Mesothelial cell of epicardium (in vitro differentiated cells): ENCODE data around the gene SLC7A11. TPM values are rescaled to one million over a fixed set of nuclear protein-coding genes. Genes with fewer than 3 reads are reported as not detected.
A peak's percentile ranks its signal among the peaks of the same experiment; 100 is the strongest.

Source experiments
- DNase-seq, 2 experiments: peaks; one replicate each; pipeline ENCODE4 v3.0.0; 2021; ENCODE audit warnings: low spot score in 2 of 2; ENCODE audit not compliant: unreplicated experiment in 2 of 2
- H3K27ac Mint-ChIP-seq: 2 replicates; pipeline ENCODE4 v1.8.0; 2021; ENCODE audit warnings: mixed read lengths
- H3K27me3 Mint-ChIP-seq: 2 replicates; pipeline ENCODE4 v1.8.0; 2021; ENCODE audit warnings: low read depth, mixed read lengths
- H3K36me3 Mint-ChIP-seq: 2 replicates; pipeline ENCODE4 v1.8.0; 2021; ENCODE audit warnings: mixed read lengths
- H3K4me1 Mint-ChIP-seq: 2 replicates; pipeline ENCODE4 v1.8.0; 2021; ENCODE audit warnings: mixed read lengths
- H3K4me3 Mint-ChIP-seq: 2 replicates; pipeline ENCODE4 v1.8.0; 2021; ENCODE audit warnings: mild to moderate bottlenecking, moderate library complexity, mixed read lengths
- H3K9me3 Mint-ChIP-seq: 2 replicates; pipeline ENCODE4 v1.8.0; 2021; ENCODE audit warnings: mixed read lengths
- total RNA-seq: library from RNA; stranded (reverse); gene quantifications from 3 replicates; pipeline ENCODE4 v1.2.1, GENCODE V29; 2021
- TF ChIP-seq, protein P1 (sequence below): fragments of 200-600 bp; sonication (generic); IDR thresholded peaks from one replicate; pipeline ENCODE4 v1.5.0; 2021; ENCODE audit warnings: antibody characterized with exemption; ENCODE audit not compliant: unreplicated experiment

Gene SLC7A11
- total RNA-seq, 1 donor from 2014 or later, result 3.4 TPM

GRCh38 chr4:138247643-138248042, 5.5 kb upstream of the SLC7A11 start:
- Mint-ChIP-seq H3K4me1 (peaks cover 9% of the 10 kb centered on the region), H3K4me3 (no peak overlapping the region), H3K27me3 (no peaks in the 10 kb centered on the region), H3K36me3 (no peaks in the 10 kb centered on the region), H3K27ac (peak overlapping the region; percentile 25), H3K9me3 (peaks cover 4% of the 10 kb centered on the region)
- DNase-seq, result no peak
- TF ChIP-seq, protein P1, sequence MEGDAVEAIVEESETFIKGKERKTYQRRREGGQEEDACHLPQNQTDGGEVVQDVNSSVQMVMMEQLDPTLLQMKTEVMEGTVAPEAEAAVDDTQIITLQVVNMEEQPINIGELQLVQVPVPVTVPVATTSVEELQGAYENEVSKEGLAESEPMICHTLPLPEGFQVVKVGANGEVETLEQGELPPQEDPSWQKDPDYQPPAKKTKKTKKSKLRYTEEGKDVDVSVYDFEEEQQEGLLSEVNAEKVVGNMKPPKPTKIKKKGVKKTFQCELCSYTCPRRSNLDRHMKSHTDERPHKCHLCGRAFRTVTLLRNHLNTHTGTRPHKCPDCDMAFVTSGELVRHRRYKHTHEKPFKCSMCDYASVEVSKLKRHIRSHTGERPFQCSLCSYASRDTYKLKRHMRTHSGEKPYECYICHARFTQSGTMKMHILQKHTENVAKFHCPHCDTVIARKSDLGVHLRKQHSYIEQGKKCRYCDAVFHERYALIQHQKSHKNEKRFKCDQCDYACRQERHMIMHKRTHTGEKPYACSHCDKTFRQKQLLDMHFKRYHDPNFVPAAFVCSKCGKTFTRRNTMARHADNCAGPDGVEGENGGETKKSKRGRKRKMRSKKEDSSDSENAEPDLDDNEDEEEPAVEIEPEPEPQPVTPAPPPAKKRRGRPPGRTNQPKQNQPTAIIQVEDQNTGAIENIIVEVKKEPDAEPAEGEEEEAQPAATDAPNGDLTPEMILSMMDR, result no peak

DNA sequence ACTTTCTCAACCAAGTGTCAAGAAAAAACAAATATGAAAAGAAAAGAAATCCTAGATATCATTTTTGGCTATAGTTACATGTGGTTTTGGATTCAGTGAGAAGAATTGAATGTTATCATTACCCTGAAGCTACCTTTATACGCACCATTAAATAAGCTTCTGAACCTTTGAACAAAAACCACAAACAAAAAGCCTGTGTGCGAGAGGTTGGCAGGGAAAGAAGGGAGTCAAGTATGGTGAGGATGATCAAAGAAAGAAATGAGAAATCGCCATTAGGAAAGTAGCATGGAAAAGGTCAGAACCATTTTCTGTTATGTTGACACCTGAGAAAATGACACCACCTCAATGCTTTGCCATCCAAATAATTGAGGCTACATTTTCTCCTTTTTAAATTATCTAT, 1.2 kb upstream of the SLC7A11 start:
- H3K4me1 Mint-ChIP-seq, result peaks cover 30% of the 10 kb centered on the region
- H3K4me3 Mint-ChIP-seq, result no peak overlapping the region
- H3K36me3 Mint-ChIP-seq, result no peaks in the 10 kb centered on the region
- H3K27ac Mint-ChIP-seq, result peak overlapping the region; percentile 75
- no peaks in the 10 kb centered on the region for H3K27me3 Mint-ChIP-seq
- no peak for DNase-seq
- TF ChIP-seq, protein P1, result no peak
- no peaks in the 10 kb centered on the region for H3K9me3 Mint-ChIP-seq

DNA sequence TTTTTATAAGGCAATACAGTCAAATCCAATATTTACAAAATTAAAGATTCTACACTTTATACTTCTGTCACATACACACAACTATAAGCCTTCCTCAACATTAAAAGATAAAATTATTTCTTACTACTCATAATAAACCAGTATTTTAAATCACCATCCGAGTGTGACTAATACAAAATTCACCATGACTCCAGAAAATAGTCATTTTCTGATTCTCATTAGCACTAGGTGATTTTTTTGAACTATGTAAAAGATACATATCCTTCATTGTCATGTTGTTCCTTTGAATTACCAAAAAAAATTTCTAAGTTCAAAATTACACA, 646 bp upstream of the SLC7A11 start:
- Mint-ChIP-seq H3K36me3 (no peaks in the 10 kb centered on the region), H3K4me1 (peaks cover 30% of the 10 kb centered on the region)

GRCh38 chr4:138241281-138242075, 671 bp downstream of the SLC7A11 start:
- Mint-ChIP-seq H3K9me3 (peaks cover 2% of the 10 kb centered on the region), H3K27ac (peak overlapping the region; percentile 92), H3K4me1 (peaks cover 30% of the 10 kb centered on the region), H3K27me3 (no peaks in the 10 kb centered on the region), H3K4me3 (peak overlapping the region; percentile 73), H3K36me3 (peaks cover under 1% of the 10 kb centered on the region)
- TF ChIP-seq, protein P1, result no peak
- peak in 1 of 2 experiments; percentile 39 for DNase-seq

More for the DNA sequence above, 646 bp upstream of the SLC7A11 start:
- Mint-ChIP-seq H3K27me3 (no peaks in the 10 kb centered on the region), H3K4me3 (peak overlapping the region; percentile 73), H3K9me3 (no peaks in the 10 kb centered on the region), H3K27ac (peak overlapping the region; percentile 92)
- TF ChIP-seq, protein P1, result no peak
- DNase-seq, result no peak

DNA sequence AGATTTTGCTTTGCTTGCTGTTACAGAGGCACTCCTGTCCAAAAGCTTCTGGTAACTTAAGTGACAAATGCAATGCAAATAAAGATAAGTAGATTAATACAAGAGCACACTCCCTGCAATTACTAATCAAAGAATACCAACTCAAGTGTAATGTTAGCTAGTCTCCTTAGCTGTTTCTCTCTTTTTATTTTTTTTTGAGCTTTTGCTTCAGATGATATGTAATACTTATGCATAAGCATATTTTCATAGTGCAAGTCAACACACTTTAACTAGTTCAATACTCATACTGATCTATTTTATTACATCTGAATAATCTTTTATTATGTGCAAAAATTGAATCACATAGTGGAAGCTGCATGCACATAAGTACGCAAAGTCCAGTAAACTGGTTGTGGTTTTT, 2.7 kb downstream of the SLC7A11 start:
- Mint-ChIP-seq H3K4me3 (no peak overlapping the region), H3K27ac (peak overlapping the region; percentile 31), H3K27me3 (no peaks in the 10 kb centered on the region), H3K4me1 (peaks cover 36% of the 10 kb centered on the region), H3K9me3 (peaks cover 4% of the 10 kb centered on the region), H3K36me3 (peaks cover 4% of the 10 kb centered on the region)
- no peak for DNase-seq
- TF ChIP-seq, protein P1, result no peak
